DMS 273 (cell line): ENCODE measurements around the gene IVD.

ENCODE experiments used
- DNase-seq: peaks from one replicate; lab custom pipeline; 2025; ENCODE audit not compliant: unreplicated experiment; lab: John Stamatoyannopoulos, UW

Gene IVD

DNA sequence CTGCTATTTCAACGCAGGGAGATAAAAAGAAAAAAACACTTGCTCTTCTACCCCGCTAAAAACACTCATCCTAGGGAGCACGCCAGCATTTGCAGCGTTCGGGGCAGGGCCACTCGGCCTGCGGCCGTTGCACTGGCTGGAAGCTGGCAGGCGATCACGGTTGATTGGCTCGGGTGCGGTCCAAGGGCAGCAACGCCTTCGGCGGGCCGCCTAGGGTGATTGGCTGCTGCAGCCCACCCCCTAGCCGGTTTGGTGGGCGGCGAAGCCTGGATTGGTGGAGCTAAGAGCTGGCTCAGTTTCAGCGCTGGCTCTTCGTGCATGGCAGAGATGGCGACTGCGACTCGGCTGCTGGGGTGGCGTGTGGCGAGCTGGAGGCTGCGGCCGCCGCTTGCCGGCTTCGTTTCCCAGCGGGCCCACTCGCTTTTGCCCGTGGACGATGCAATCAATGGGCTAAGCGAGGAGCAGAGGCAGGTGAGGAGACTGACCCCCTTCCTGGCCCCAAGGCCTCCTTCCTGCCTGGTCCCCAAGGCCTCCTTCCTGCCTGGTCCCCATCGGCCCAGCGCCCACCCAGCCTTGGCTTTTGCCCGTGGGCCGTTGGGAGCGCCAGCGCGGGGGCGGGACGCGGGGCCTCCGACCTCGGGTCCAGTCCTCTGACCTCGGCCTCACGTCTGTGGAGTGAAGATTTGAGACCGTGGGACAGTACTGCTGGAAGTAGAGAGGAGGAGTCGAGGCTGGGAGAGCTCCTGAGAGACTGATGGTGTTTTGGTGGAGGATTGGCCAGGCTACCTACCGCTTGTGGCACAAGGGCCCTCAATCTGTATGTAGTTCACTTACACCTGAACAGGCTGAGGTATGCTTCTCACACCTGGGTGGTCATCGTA, at the start of gene IVD:
Gene IVD (plus strand): TSS at position 295 of the 881 bp plus-strand sequence. CDS start 33 bp downstream, at position 328.
- DNase-seq = peak; percentile 97

- no peak for DNase-seq
Measured at GRCh38 chr15:40355976-40356585, 49.5 kb upstream of the IVD start.

- no peak for DNase-seq
Measured at GRCh38 chr15:40357246-40357645, 48.3 kb upstream of the IVD start.

DNA sequence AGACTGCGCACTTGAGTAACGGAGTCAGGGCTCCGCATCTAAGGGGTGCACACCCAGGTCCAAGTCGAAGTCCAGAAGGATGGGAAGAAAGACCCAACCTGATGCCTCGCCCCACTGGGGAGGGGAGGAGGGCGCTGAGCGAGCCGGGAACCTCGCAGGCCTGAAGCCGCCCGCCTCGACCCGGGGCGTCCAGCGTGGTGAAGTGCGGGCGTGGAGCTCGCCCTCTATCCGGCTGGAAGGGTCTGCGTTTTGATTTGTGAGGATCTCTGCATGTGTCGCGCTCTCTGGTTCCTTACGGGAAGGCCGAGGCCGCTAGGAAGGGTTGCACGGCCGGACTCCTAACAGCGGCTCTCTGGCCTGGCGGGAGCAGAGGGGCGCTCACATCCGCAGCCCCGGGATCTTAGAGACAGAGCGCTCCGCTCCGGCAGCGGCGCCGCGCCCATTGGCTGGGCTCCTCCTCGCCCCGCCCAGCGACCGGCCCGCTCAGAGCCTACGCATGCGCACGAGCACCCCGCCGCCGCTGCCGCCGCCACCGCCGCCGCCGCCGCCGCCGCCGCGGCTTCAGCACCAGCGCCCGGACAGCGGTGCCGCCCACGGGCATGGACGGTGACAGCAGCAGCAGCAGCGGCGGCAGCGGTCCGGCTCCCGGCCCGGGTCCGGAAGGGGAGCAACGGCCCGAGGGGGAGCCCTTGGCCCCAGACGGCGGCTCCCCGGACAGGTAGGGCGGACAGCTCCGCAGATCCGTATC, 47.7 kb upstream of the IVD start, which contains the start of gene DISP2:
Gene DISP2 (plus strand): TSS at position 497 of the 748 bp plus-strand sequence. CDS start 103 bp downstream, at position 600.
- DNase-seq = peak; percentile 91

- peak; percentile 69 for DNase-seq
Measured at GRCh38 chr15:40358471-40359353, 46.9 kb upstream of the IVD start.

- no peak for DNase-seq
Measured at GRCh38 chr15:40360015-40360414, 45.6 kb upstream of the IVD start.

- peak; percentile 24 for DNase-seq
Measured at GRCh38 chr15:40361640-40362039, 44.0 kb upstream of the IVD start.

GRCh38 chr15:40363611-40364010, 42.0 kb upstream of the IVD start:
- no peak for DNase-seq

DNA sequence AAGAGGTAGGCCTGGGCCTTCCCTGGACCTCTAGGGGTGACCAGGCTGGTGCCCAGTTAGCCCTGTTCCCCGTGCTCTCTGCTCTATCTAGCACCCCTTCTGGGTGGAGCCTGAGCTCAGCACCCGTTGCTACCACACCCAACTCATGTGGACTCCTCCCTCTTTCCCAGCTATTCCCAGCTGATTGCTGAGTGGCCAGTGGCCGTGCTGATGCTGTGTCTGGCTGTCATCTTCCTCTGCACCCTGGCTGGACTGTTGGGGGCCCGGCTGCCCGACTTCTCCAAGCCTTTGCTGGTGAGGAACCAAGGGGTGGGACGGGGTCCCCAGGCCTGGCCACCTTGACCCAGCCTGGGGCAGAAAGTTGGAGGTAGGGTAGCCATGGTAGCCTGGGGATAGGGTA, 41.3 kb upstream of the IVD start:
- no peak for DNase-seq

- DNase-seq = no peak
Measured at GRCh38 chr15:40365016-40365415, 40.6 kb upstream of the IVD start.

GRCh38 chr15:40365624-40366456, 39.8 kb upstream of the IVD start:
- DNase-seq = no peak

DNA sequence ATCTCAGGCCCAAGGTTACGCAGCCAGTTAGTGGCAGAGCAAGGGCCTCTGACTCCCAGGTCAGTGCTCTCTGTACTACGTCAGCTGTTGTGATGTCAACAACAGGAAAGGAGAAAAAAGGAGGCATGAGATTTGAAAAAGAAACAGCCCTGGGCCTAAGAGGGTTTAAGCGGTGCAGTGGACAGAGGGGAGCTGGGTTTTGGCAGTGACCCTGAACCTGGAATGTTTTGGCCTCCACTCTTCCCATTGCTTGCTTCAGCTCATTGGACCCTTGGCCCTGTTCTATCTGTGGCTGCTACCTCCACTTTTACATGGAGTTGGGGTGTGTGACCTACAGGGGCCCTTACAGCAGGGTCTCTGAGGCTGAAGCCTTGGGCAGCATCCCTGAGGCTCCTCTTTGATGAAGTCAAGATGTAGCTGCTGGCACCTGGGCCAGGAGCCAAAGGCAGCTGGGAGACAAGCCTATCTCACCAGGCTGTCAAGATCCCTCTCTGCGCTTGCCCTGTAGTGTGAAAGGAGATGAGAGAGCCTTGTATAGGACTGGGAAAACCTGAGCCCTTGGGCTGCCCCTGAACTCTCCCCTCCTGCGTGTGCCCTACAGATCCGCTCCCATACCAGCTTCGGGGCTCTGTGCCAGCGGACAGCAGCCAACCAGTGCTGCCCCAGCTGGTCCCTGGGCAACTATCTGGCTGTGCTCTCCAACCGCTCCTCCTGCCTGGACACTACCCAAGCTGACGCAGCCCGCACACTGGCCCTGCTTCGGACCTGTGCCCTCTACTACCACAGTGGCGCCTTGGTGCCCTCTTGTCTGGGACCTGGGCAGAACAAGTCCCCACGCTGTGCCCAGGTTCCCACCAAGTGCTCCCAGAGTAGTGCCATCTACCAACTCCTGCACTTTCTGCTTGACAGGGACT, 38.9 kb upstream of the IVD start:
- peak; percentile 93 for DNase-seq

- no peak for DNase-seq
Measured at GRCh38 chr15:40367371-40367685, 38.3 kb upstream of the IVD start.

- DNase-seq = peak; percentile 96
Measured at GRCh38 chr15:40367686-40368611, 37.6 kb upstream of the IVD start.

DNA sequence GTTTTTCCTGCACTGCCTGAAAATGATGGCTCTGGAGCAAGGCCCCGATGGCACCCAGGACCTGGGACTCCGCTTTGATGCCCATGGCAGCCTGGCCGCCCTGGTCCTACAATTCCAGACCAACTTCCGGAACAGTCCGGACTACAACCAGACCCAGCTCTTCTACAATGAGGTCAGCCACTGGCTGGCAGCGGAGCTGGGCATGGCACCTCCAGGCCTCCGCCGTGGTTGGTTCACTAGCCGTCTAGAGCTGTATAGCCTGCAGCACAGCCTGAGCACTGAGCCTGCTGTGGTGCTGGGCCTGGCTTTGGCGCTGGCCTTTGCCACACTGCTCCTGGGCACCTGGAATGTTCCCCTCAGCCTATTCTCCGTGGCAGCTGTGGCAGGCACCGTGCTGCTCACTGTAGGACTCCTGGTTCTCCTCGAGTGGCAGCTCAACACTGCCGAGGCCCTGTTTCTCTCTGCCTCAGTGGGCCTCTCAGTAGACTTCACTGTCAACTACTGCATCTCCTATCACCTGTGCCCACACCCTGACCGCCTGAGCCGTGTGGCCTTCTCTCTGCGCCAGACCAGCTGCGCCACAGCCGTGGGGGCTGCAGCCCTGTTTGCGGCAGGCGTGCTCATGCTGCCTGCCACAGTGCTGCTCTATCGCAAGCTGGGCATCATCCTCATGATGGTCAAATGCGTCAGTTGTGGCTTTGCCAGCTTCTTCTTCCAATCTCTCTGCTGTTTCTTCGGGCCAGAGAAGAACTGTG, 36.7 kb upstream of the IVD start:
- DNase-seq = no peak

DNA sequence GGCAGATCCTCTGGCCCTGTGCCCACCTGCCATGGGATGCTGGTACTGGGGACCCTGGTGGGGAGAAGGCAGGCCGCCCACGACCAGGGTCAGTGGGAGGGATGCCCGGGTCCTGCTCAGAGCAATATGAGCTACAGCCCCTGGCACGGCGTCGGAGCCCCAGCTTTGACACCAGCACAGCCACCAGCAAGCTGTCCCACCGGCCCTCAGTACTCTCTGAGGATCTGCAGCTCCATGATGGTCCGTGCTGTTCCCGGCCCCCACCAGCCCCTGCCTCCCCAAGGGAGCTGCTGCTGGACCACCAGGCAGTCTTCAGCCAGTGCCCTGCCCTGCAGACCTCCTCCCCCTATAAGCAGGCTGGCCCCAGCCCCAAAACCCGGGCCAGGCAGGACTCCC, 36.1 kb upstream of the IVD start:
- DNase-seq = no peak

- no peak for DNase-seq
Measured at GRCh38 chr15:40369971-40370370, 35.6 kb upstream of the IVD start.
